HCT116 (cell line): ENCODE data around the gene CRYGN. TPM values are rescaled to one million over a fixed set of nuclear protein-coding genes. Genes with fewer than 3 reads are reported as not detected.

Experiments
- ATAC-seq: fragments of 200-7000 bp; cut with Tn5 transposase; 2 replicates; pipeline ENCODE4 v1.9.1; 2020; ENCODE audit warnings: mild to moderate bottlenecking, moderate library complexity
- BruUV-seq: library from RNA; stranded (reverse); fragments of 400-500 nt; replicated peaks from 2 replicates; lab custom pipeline; 2021; lab: Mats Ljungman, UMichigan
- CTCF ChIA-PET: fragments of 300-600 bp; sonication (Branson Sonifier 250); formaldehyde crosslinking; loops from one replicate; lab custom pipeline; 2021; ENCODE audit warnings: antibody characterized with exemption; lab: Charles Lee
- POLR2A ChIA-PET: fragments of 300-600, 350-600 bp; sonication (Branson Sonifier 250); formaldehyde crosslinking; loops from one replicate; lab custom pipeline; 2021; ENCODE audit warnings: antibody characterized with exemption; lab: Charles Lee
- RAD21 ChIA-PET, 2 experiments: fragments of 300-600 bp; sonication (Branson Sonifier 250); formaldehyde crosslinking; loops; one replicate each; lab custom pipeline; 2023; ENCODE audit warnings: low total read pairs in 2 of 2; ENCODE audit not compliant: uncharacterized antibody in 2 of 2, unreplicated experiment in 2 of 2, low non-redundant PET in 1 of 2; lab: Charles Lee
- DNase-seq: peaks from one replicate; pipeline ENCODE4 v3.0.0-alpha.2; 2010; ENCODE audit warnings: low read depth, low spot score
- H2AFZ ChIP-seq: fragments of 200-600 bp; shearing (Covaris generic), sonication (generic); 2 replicates; pipeline ENCODE4 v1.6.1; 2017; ENCODE audit warnings: low read depth, mixed run types, mixed read lengths, antibody characterized with exemption, low read length; ENCODE audit not compliant: poor library complexity, severe bottlenecking
- H3K27ac ChIP-seq: 2 replicates; pipeline ENCODE4 v1.5.1; 2012; ENCODE audit warnings: low read depth, low read length
- H3K27me3 ChIP-seq: fragments of 200-600 bp; sonication (generic); 2 replicates; pipeline ENCODE4 v1.6.1; 2016; ENCODE audit warnings: mixed run types, low read length, mixed read lengths; ENCODE audit not compliant: insufficient read depth
- H3K36me3 ChIP-seq, 2 experiments: fragments of 200-500 bp in 1 of 2; fragments of 200-600 bp in 1 of 2; sonication (Bioruptor generic) in 1 of 2; sonication (generic) in 1 of 2; 2 replicates each; pipeline versions ENCODE4 v1.5.1 to v1.6.1; 2014 to 2016; ENCODE audit warnings: low read length in 2 of 2, inconsistent platforms in 1 of 2, mixed read lengths in 1 of 2, mixed run types in 1 of 2; ENCODE audit not compliant: insufficient read depth in 2 of 2, control insufficient read depth in 1 of 2
- H3K4me1 ChIP-seq, 2 experiments: fragments of 200-600 bp in 1 of 2; sonication (generic) in 1 of 2; 2 replicates each; pipeline versions ENCODE4 v1.5.1 to v1.6.1; 2012 to 2017; ENCODE audit warnings: low read length in 2 of 2, inconsistent platforms in 1 of 2, mild to moderate bottlenecking in 1 of 2, mixed read lengths in 1 of 2, mixed run types in 1 of 2, moderate library complexity in 1 of 2; ENCODE audit not compliant: insufficient read depth in 2 of 2, control insufficient read depth in 1 of 2
- H3K4me2 ChIP-seq: fragments of 200-600 bp; sonication (generic); 2 replicates; pipeline ENCODE4 v1.6.1; 2017; ENCODE audit warnings: mixed run types, low read length, mixed read lengths
- H3K4me3 ChIP-seq, 2 experiments: fragments of 200-600 bp in 1 of 2; sonication (generic) in 1 of 2; replicated peaks in 1 of 2; 2 replicates each; pipeline ENCODE4 v1.5.1; 2011 to 2016; ENCODE audit warnings: low read length in 2 of 2, control low read depth in 1 of 2, low read depth in 1 of 2, mild to moderate bottlenecking in 1 of 2, mixed read lengths in 1 of 2, mixed run types in 1 of 2
- H3K79me2 ChIP-seq: fragments of 200-600 bp; sonication (generic); 2 replicates; pipeline ENCODE4 v1.6.1; 2017; ENCODE audit warnings: mild to moderate bottlenecking, mixed run types, low read length, moderate library complexity, mixed read lengths; ENCODE audit not compliant: insufficient read depth
- H3K9ac ChIP-seq: fragments of 200-600 bp; sonication (generic); 2 replicates; pipeline ENCODE4 v1.6.1; 2016; ENCODE audit warnings: low read length, mixed read lengths
- H3K9me2 ChIP-seq: fragments of 200-600 bp; sonication (generic), shearing (Covaris generic); 2 replicates; pipeline ENCODE4 v1.6.1; 2017; ENCODE audit warnings: mixed run types, mild to moderate bottlenecking, moderate library complexity; ENCODE audit not compliant: insufficient read depth
- H3K9me3 ChIP-seq, 2 experiments: fragments of 200-500 bp in 1 of 2; fragments of 200-600 bp in 1 of 2; sonication (Bioruptor generic) in 1 of 2; sonication (generic) in 1 of 2; 2 replicates each; pipeline ENCODE4 v1.6.1; 2014 to 2017; ENCODE audit warnings: low read length in 2 of 2, mixed read lengths in 2 of 2, inconsistent platforms in 1 of 2, low read depth in 1 of 2, mild to moderate bottlenecking in 1 of 2, mixed run types in 1 of 2, moderate library complexity in 1 of 2; ENCODE audit not compliant: control insufficient read depth in 1 of 2, insufficient read depth in 1 of 2
- H4K20me1 ChIP-seq: fragments of 200-600 bp; sonication (generic), shearing (Covaris generic); 2 replicates; pipeline ENCODE4 v1.6.1; 2017; ENCODE audit warnings: mixed run types, mild to moderate bottlenecking, moderate library complexity; ENCODE audit not compliant: insufficient read depth
- CEBPB ChIP-seq: IDR thresholded peaks from 2 replicates; pipeline ENCODE4 v1.6.1; 2012; ENCODE audit warnings: low read depth
- EGR1 ChIP-seq: IDR thresholded peaks from 2 replicates; pipeline ENCODE4 v1.6.1; 2012; ENCODE audit warnings: low read depth
- EZH2 ChIP-seq: fragments of 200-600 bp; sonication (generic); IDR thresholded peaks from 2 replicates; pipeline ENCODE4 v1.6.1; 2017; ENCODE audit warnings: antibody characterized with exemption, mixed run types
- EZH2phosphoT487 ChIP-seq: fragments of 200-600 bp; IDR thresholded peaks from 2 replicates; pipeline ENCODE4 v1.6.1; 2018; ENCODE audit warnings: antibody characterized with exemption, borderline replicate concordance
- FOSL1 ChIP-seq: IDR thresholded peaks from 2 replicates; pipeline ENCODE4 v1.6.1; 2012; ENCODE audit warnings: low read depth
- POLR2A ChIP-seq: IDR thresholded peaks from 2 replicates; pipeline ENCODE4 v1.7.0; 2011; ENCODE audit warnings: borderline replicate concordance; ENCODE audit not compliant: insufficient read depth, insufficient read length; ENCODE audit errors: extremely low read depth
- POLR2AphosphoS5 ChIP-seq: IDR thresholded peaks from 2 replicates; pipeline ENCODE4 v1.6.1; 2011; ENCODE audit warnings: mild to moderate bottlenecking, low read depth, low read length, moderate library complexity
- RAD21 ChIP-seq: IDR thresholded peaks from 2 replicates; pipeline ENCODE4 v1.6.1; 2012; ENCODE audit warnings: low read depth, mild to moderate bottlenecking
- SIN3A ChIP-seq: IDR thresholded peaks from 2 replicates; pipeline ENCODE4 v1.6.1; 2012; ENCODE audit warnings: low read depth
- SP1 ChIP-seq: IDR thresholded peaks from 2 replicates; pipeline ENCODE4 v1.6.1; 2012; ENCODE audit warnings: low read depth
- SRF ChIP-seq: IDR thresholded peaks from 2 replicates; pipeline ENCODE4 v1.6.1; 2012; ENCODE audit warnings: low read depth
- TCF7L2 ChIP-seq: IDR thresholded peaks from 2 replicates; pipeline ENCODE4 v1.7.0; 2011; ENCODE audit warnings: borderline replicate concordance, inconsistent platforms; ENCODE audit not compliant: insufficient read depth, insufficient read length; ENCODE audit errors: extremely low read depth
- YY1 ChIP-seq: IDR thresholded peaks from 2 replicates; pipeline ENCODE4 v1.6.1; 2011; ENCODE audit warnings: low read length, low read depth, moderate library complexity, mild to moderate bottlenecking; ENCODE audit not compliant: insufficient replicate concordance; ENCODE audit errors: extremely low read depth
- intact Hi-C: fragments of 100-400 bp; cut with micrococcal nuclease; formaldehyde crosslinking; loops from 2 replicates; pipeline ENCODE4 v1.10.0; 2022
- total RNA-seq: library from RNA; stranded (reverse); gene quantifications from one replicate; pipeline ENCODE4 v1.2.1, GENCODE V29; 2021; ENCODE audit not compliant: unreplicated experiment
- TF ChIP-seq, protein P1 (sequence below): IDR thresholded peaks from 2 replicates; pipeline ENCODE4 v1.6.1; 2012
- TF ChIP-seq, protein P2 (sequence below): IDR thresholded peaks from 2 replicates; pipeline ENCODE4 v1.6.1; 2012

CRYGN gene
- total RNA-seq, 1 experiment from 2014 or later, result not detected

DNA sequence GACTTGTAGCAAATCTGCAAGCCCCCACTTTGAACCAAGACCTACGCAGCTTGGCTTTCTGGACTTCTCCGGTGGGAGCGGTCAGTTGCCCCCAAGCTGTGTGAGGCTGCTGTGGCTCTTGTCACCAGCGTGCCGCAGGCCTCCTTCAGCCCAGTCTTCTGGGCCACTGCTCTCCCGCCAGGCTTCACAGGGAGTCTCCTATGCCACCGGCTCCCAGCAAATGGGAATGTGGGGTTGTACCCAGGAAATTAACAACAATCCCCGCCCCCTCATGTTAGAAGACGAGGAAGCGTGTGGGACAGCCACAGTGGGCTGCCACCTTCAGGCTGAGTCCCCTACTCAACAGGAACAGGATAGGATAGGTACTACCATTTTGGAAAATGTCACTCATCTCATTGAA lies 34.4 kb downstream of the CRYGN start:
- ChIA-PET POLR2A (no interaction called here), RAD21 (no interaction called here), CTCF (no interaction called here)
- Histone ChIP-seq H3K79me2 (no peaks in the 10 kb centered on the region), H3K36me3 (no peaks in the 10 kb centered on the region), H3K27ac (no peak overlapping the region), H3K9ac (no peak overlapping the region), H3K27me3 (no peaks in the 10 kb centered on the region), H3K4me2 (no peak overlapping the region), H4K20me1 (no peaks in the 10 kb centered on the region), H3K9me3 (no peaks in the 10 kb centered on the region), H3K4me3 (no peak overlapping the region), H3K4me1 (peaks cover 29 to 38% of the 10 kb centered on the region in 2 experiments), H3K9me2 (no peaks in the 10 kb centered on the region), H2AFZ (no peak overlapping the region)
- BruUV-seq, result no TSS peak
- TF ChIP-seq, protein P1, sequence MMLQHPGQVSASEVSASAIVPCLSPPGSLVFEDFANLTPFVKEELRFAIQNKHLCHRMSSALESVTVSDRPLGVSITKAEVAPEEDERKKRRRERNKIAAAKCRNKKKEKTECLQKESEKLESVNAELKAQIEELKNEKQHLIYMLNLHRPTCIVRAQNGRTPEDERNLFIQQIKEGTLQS, result no peak
- TF ChIP-seq POLR2AphosphoS5 (no peak), SRF (no peak), TCF7L2 (no peak), EZH2phosphoT487 (no peak), EZH2 (no peak), POLR2A (no peak), SP1 (no peak), CEBPB (no peak)
- TF ChIP-seq, protein P2, sequence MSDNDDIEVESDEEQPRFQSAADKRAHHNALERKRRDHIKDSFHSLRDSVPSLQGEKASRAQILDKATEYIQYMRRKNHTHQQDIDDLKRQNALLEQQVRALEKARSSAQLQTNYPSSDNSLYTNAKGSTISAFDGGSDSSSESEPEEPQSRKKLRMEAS, result no peak
- DNase-seq, result no peak
- intact Hi-C loops, result no loop called here
- ATAC-seq, result no peak

DNA sequence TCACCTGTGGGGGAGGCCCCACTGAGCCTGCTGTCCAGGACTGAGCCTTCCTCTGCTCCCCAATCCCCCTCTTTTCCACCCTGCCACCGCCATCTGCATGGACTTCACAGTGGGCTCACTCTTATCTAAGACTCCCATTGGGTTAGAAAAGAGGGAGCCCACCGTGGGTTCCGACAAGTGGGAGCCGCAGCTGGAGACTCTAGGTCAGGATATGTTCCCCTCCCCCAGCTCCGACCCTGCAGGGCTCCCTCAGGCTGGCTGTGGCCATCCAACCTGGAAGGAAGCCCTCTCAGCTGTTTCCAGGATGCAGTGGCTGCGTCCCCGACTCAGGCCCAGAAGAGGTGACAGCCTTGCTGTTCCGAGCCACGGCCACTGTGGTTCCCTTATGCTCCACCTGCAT lies 34.9 kb downstream of the CRYGN start:
- Histone ChIP-seq H3K4me2 (peak overlapping the region; percentile 87), H3K79me2 (no peaks in the 10 kb centered on the region), H3K4me3 (no peak overlapping the region), H3K9me2 (no peaks in the 10 kb centered on the region), H3K36me3 (no peaks in the 10 kb centered on the region), H3K9ac (no peak overlapping the region), H4K20me1 (no peaks in the 10 kb centered on the region), H3K9me3 (no peaks in the 10 kb centered on the region), H3K4me1 (peaks cover 29 to 38% of the 10 kb centered on the region in 2 experiments), H2AFZ (no peak overlapping the region), H3K27ac (peak overlapping the region; percentile 31; the same call in 1 of the 2 replicates), H3K27me3 (no peaks in the 10 kb centered on the region)
- BruUV-seq, result no TSS peak
- CTCF ChIA-PET, result no interaction called here
- TF ChIP-seq, protein P2, result no peak
- no peak for TF ChIP-seq SRF
- no peak for TF ChIP-seq RAD21
- TF ChIP-seq EZH2phosphoT487, result no peak
- TF ChIP-seq YY1, result no peak
- no peak for TF ChIP-seq EZH2
- TF ChIP-seq EGR1, result no peak
- no peak for TF ChIP-seq FOSL1
- no peak for TF ChIP-seq SP1
- TF ChIP-seq SIN3A, result no peak
- DNase-seq, result no peak
- intact Hi-C loops, result no loop called here
- POLR2A ChIA-PET, result no interaction called here
- RAD21 ChIA-PET, result no interaction called here
- ATAC-seq, result no peak
